Activated CD4-positive, alpha-beta T cell treated with anti-CD3 and anti-CD28 coated beads for 4 hours (primary cell): ENCODE data around the gene CACNA1S.

Experiments used
- DNase-seq, 2 donors: peaks; one replicate each; pipeline ENCODE4 v3.0.0-alpha.2; 2020

Gene CACNA1S

DNA sequence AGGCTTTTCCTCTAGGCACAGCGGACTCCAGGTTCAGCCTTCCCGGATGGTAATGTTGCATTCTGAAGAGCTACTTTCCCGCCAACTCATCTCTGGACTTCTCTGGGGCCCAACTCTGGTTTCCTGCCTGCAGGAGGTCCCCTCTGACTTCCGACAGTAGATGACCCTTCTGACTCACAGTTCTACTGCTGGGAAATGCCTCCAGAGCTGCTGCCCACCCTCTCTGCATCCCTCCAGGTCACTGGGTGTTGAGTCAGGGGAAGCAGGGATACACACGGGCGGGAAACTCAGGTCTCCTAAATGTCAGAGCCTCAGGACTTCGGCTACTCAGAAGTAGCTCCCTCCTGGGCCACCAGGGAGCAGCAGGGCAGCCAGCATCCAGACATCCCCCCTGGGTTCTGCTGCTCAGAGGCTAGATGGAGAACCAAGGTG lies 86.6 kb downstream of the CACNA1S start:
- no peak for DNase-seq

DNA sequence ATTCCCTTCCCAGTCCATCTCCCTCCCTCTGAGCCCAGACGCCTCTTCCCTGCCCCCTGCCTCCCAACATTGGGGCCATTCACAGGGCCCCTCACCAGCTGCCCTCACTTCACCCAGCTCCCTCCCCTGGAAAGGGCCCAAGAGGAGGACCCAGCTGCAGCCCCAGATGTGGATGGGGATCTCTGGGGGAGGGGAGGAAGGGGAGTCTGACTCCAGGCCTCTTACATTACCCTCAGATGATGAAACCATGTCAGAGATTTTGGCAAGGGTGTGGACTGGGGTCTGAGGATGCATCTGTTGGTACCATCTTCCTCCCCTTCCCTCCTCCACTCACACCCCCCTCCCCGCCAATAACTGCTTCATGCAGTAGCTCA lies 87.6 kb downstream of the CACNA1S start:
- no peak for DNase-seq

DNA sequence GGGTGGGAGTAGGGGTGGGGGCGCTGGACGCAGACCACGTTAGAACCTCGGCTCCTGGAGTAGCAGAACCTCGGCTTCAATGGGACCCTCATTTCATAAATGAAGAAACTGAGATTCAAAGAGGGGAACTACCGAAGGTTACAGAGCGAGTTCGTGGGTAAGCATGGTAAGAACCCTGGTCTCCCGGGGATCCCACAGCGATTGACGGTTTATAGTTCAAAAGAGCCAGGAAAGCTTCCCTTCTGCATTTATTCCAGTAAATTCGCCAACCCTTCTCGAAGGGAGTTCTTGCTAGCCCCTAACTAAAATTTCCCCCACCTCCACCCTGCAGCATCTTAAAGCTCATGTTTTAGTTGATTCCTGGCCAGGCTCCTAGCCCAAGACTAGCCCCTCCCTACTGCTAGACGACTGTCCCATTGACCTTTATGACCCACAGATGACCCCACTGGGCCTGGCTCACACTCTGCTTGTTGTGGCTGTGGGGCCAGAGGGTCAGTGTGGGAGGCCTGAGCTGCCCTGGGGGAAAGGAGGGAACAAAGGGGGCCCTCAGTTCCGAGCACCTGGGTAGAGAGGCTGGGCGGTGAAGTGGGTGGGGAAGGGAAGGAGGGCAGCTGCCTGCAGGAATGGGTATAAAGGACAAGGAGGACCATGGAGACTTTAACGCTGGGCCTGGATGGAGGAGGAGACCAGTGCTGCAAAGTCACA lies 88.2 kb downstream of the CACNA1S start:
- no peak for DNase-seq

DNA sequence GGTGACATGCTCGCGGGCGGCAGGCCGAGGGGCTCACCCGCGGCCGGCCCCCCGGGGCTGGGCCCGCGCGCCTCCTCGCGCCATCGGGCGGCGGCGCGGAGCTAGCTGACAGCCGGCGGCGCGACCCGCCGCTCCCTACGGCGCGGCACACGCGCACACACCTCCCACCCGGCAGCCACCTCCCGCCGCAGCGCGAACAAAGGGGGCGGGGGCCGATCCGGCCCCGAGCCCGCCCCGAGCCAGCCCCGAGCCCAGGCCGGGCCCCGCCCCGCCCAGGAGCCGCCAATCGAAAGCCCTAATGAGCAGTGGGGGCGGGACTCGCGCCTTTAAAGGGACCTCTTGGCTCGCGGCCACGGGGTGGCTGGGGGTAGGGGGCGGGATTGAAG lies 88.7 kb downstream of the CACNA1S start, which contains the start of gene KIF21B:
TSS of gene KIF21B (minus strand) at position 198 of the 386 bp plus-strand sequence. CDS start 331 bp downstream, outside the sequence.
- DNase-seq = peak; percentile 90

DNA sequence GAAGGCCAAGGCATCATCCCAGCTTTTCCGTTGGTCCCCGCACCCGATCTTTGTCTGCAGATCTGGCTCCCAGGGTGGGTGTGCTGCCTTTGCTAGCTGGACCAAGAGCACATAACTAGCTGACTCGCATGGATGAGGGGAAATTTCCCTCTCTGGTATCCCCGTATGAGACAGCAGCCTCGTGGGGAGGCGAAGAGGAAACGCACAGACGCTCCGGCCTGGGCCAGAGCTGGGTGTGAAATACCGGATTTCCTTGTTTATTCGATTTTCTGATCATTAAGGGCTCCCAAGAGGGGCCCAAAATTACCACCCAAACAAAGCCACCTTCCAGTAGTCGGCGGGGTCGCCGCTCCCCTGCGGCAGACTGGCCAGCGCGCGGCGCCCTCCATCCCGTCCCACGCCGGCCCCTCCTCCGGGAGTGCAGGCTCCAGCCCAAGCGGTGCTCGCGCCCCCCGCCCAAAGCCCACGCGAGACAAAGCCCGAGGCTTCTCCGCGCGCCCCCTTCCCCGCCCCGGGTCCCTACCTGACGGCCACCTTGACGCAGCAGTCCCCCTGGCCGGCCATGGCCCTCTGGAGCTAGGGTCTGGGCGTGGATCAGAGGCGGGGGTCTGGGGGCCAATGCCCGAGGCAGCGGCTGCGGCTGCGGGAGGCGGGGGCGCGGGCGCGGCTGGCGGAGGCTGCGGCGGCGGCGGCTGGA lies 89.3 kb downstream of the CACNA1S start:
- peak; percentile 34 to 36 for DNase-seq

DNA sequence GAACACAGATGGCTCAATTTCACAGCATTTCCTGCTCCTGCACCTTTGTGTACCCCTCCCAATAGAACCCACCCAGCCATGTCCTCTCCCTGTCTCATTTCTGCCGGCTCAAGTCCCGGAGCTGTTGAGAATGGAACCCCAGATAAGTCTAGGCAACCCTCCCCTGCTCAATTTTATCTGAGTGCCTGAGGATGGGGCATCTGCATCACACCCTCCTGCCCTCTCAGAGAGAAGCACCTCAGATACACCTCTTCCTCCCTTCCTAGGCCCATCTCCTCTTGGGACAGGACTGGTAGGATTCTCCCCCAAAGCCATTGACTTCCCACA lies 89.8 kb downstream of the CACNA1S start:
- DNase-seq = no peak

DNA sequence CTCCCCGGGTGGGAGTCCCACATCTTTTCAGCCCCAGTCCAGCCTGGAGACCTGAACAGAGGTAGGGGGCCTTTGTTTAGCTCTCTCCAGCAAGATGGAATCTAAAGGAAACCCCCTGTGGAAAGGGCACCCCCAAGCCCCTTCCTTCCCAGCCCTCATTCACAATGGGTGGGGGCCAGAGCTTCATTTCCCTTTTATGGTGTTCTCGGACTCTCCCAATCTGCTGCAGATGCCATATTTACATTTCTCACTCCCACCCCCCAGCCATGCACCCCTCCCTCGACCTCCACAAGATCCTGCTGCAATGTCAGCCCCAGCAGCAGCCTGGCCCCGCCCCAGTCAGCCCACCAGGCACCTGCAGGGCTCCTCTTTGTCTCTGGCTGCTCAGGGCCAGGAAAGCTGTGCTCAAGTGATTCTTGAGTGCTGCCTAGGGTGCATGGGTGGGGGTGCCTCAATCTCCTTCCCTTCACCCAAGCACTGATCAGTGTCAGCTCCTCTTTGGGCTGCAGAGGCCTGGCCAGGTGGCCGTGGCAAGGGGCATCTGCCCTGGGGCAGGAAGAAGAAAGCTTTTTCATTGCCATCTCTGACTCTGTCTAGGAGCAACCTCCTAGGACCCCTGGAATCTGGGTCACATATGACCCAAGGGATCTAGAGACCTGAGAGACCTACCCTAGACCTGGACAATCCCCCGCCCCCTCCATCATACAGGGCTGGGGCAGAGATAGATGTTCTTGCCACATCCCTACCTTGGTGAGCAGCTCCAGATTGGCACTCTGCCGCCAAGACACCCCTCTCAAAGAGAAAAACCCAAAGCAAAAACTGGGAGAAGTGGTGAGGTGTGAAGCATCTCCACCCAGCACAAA lies 90.4 kb downstream of the CACNA1S start:
- DNase-seq = no peak

DNA sequence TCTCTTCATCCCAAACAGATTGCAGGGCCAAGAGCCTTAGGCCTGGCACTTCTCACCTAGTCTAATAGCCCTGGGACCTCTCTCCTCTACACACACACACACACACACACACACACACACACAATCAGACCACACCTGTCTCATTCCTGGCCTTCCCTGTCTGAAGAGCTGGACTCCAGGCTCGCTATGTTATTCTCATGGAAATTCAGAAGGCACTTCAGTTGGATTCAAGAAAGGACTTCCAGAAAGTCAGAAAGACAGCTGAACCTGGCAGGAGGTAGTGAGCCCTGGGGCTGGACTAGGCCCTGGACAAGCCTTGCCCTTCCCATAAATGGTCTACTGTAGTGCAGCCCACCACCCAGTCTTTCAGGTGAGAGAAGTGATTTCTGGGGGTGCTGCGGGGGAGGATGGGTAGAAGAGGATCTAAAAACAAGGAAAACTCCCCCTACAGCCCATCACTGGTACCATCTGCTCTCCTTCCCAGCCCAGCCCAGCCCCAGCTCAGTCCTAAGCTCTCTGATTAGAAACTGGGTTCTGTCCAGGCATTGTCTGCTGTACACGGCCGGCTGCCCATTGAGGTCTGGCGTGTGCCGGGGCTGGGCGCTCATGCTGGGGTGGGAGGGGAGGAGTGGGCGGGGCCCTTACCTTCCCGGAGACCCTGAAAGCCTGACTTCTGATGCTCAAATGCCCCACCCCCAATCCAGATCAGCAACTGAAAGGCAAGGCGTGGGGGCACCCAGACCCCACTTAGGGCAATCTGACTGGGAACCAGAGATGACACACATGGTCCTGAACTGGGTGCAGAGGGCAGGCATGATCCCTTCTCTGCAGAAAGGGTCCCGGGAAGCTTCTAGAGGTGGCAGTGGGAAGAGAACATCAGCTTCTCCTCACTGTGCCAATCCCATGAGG lies 91.3 kb downstream of the CACNA1S start:
- peak; percentile 26 to 36 for DNase-seq

DNA sequence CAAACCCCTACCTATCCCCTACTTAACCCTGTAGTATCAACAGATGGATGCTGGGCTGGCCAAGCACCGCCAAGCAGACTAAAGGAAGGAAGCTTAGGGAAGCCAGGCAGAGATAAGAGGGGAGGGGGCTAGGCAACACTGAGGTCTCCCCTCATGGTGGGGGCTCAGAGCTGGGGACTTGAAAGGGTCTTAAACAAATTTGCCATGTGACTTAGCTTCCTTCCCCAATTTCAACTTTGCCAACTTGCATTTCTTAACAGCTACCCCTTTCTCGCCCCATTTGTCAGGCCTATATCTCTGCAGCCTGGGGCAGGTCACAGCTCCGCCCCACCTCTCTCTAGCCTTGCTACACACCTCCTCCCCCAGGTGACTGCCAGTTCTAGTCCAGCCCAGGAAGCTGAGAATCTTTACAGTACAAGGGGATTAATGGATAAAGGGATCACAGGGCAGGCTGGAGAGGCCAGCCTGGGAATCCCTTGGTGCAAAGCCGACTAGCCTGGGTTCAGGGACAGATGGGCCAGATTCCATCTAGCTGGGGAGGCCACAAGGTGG lies 92.1 kb downstream of the CACNA1S start:
- DNase-seq = peak in 1 of 2 donors; percentile 30

DNA sequence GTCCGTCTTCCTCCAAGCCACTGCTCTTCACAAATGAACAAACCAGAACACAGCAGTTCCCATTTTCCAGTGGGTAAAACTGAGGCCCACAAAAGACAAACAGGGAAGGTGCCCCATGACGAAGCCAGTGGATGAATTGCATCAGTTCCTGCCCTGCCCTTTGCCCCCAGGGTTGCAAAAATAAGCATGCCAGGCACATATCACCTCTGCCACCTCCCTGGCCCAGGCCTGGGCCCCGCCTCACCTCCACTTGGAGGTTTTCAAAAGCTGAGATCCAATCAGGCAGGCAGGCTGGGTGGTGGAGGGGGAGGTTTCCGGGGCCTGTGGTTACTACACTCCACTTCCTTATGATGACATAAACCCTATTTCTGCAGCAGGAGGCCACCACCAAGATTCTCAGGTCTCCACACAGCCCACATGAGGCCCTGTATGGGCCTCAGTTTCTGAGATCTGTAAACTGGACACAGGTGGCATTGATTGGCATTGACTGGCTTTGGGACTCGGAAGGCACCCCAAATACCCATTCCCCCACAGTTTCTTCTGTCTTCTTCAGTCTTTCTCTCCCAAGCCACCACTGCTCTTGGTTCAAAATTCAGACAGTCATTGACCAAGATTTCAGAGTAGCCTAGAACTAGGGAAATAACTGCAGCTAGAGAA lies 92.8 kb downstream of the CACNA1S start:
- peak; percentile 86 to 87 for DNase-seq

DNA sequence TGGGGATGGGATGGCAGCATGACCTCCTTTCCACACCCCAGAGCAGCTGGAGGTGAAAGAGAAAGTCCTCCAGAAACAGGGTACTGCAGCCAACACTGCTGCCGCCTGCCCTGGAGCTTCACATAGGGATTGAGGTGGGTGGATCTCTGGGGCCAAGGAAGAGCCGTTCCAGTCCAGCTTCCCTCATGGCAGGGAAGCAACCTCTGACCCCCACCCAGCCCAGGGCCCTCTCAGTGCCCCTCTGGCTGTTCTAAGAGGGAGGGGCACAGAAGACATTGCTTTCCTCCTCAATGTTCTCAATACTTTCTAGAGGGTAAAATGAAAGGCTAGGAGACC lies 94.4 kb downstream of the CACNA1S start:
- DNase-seq = no peak

DNA sequence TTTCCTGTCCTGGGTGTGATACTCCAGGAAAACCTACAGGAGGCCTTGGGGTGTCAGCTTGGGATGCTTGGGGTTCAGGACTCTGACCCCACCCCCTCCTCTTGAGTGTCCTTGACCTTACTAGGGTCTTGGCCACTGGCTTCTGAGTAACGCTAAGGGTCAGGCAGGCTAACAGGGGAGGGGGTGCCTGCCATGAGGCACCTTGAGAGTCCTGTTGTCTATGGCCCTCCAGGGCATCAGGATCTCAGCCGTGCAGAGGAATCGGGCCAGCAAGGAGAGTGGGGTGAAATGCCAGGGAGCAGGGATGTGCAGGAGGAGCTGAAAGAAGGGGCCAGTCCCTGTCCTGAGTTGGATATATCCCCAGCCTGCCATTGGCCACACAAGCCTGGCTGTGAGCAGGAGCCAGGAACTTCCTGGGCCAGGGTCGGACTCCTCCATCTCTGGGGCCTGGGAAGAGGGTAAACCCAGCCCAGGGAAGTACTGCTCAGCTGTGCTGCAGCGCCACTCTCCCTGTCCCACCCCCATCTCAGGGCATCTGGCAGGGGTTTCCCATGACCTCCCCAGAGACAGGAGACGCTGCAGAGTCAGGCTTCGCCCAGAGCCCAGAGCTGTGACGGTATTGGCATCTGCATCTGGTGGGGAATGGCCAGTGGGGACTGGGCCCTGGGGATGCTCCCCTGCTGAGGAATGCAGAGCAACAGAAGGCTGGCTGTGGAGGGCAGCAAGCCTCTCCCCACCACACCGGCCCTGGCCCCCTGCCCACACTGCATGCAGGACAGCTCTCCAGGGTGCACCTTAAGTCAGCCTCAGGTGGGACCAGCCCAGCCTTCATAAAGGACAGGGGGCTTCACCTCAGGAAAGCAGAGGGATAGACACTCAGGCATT lies 95.0 kb downstream of the CACNA1S start:
- no peak for DNase-seq

DNA sequence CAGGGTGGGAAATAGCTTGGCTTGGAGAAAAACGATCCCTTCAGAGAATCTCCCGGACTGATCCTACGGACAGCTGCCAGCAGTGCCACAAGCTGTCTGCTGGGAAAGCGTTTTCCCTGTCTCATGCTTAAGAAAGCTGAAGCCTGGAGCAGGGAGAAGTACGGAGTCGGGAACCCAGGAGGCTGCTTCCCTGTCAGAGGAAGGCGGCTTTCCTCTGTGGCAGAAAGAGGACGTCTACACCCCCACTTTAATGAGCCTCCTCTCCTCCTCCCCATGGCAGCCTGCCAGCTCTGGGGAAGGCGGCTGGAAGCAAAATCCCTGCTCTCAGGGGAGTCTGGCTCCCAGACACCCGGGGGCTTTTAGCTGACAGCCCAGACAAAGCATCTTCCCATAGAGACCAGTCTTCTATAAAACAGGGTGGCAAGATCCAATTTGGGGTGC lies 96.0 kb downstream of the CACNA1S start:
- no peak for DNase-seq

DNA sequence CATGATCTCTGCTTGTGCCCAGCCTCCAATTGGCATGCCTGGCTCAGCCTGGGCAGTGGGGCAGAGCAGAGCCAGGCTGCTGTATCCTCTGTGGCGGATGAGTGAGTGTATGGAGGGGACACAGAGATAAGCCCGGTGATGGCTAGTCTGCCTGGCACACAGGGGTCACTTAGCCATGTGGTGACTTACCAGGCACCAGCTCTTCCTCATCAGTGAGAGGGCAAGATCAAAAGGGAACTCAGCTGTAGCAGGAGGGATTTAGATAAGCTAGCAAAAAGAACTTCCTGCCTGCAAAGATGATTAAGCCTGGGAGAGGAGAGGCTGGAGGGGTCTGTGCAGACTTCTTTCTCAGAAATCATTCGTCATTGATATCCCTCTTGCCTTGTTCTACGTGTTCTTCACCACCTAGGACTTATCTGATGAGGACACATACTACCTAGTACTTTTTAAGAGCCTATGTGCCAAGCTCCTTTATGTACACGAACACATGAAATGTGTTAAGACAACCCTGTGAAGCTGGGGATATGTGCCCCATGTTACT lies 96.6 kb downstream of the CACNA1S start:
- no peak for DNase-seq

DNA sequence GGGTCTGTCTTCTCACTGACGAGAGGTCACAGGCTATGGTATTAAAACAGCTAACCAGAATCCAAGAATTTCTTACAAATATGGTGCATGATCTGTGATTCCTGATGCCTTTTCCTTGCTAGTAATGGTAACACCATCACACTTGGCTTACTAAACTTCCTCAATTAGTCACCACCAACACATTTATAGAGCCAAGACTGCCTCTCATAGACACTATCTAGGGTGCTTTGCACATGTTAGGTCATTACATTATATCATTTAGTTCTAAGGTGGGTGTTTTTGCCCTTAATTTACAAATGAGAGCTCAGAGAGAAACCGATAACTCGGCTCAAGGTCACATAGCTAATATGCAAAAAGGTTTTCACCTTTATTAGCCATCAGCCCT lies 97.4 kb downstream of the CACNA1S start:
- no peak for DNase-seq

DNA sequence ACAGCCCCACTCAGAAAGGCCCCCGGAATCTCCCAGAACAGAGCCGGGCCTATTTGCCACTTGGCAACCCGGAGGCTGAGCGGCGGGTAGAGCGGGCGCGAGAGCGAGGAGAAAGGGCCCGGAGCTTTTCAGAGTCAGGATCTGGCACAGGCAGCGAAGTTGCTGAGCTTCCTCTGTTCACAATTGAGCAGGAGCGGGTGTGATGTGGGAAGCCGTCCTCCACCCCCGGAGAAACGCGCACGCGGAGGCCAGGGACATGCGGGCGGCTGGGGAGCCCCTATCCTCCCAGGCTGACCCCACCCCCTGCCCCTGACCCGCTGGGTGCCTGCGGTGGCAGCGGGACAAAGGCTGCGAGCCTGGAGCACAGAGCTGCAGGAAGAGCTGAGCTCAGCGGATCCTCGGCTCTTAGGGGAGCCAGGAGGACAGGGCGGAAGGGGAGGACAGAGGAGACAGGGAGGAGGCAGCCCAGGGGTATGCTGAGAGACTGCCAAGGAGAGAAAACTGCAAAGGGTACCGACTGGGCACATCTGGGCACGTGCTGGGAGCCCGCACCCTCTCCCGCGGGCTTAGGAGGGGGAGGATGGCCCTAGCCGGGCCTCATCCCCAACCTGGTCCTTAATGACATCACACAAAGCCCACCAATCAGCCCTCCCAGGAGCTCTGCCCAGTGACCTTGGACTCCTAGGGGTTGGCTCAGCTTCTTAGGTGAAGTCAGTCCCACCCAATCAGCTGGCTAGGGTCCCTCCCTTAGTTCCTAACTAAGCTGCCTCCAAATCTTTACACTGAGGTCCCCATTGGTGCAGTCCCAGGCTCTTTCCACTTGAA lies 98.0 kb downstream of the CACNA1S start:
- DNase-seq = no peak

DNA sequence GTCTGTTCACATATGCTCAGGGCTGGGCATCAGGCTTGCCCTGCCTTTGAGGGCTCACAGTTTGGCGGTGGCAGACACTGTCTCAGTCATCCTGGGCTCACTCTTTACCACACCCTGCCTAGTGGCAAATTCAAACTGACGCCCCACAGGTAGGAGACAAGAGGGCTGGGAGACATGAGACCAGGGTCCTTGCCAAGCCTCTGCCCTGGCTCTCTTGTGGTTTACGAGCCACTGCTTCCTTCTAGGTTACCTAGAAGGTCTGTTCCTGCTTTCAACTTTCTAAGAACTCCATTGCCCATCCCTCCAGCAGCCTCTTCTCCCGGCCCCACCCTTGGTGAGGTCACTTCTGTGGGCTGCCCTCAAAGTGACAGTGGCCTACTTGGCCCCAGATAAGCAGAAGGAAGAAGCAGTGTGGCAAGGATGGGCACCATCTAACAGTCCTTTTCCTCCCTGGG lies 99.2 kb downstream of the CACNA1S start:
- DNase-seq = no peak

DNA sequence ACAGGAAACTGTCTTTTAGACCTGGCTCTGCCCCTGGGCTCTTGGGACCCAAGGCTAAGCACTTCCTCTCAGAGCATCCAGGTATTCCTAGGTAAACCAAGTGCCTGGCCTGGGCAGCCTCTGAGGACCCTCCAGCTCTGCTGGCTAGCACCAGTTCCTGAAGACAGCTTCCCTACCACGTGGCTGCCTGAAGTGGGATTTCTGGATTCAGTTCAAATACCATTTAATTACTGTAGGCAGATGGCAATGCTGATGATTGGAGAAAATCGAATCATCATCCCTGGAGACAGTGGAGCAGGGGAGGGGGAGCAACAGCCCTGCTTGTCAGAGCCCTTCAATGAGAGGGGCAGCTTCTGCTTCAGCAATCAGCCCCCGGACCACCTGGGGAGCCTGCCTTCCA lies 100.6 kb downstream of the CACNA1S start:
- DNase-seq = no peak

DNA sequence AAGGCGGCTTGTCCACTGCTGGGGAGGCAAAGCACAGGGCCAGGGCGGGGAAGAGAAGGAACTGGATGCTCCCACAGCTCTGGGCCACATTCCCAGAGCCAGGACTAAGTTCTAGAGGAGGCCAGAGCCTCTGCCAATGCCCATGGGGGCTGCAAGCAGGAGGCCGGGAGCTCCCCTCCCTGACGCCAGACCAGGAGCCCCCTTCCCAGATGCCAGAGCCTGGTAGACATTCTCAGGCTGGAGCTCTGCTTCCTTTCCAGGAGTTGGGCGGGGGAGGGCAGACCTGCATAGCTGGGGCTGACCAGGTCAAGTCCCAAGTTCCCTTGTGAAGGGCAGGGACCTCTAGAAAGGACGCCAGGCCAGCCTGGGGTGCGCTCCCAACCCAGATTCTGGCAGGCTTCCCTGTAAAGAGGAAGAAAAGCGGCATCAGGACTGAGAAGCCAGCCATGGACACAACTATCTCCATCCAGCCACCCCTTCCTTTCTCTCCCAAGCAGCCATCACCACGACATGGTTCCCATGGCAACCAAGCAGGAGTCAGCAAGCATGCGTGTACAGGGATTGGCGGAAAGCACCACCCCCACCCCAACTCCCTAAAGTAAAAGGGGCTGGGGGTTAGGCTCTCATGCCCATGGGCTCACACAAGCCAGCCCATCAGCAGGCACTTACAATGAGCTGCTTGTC lies 102.1 kb downstream of the CACNA1S start:
- no peak for DNase-seq
